ENCODE data around the gene IRX4. TPM values are rescaled to one million over a fixed set of nuclear protein-coding genes. Genes with fewer than 3 reads are reported as not detected.

The IRX4 gene
- total RNA-seq, 4 donors from 2014 or later: not detected

DNA sequence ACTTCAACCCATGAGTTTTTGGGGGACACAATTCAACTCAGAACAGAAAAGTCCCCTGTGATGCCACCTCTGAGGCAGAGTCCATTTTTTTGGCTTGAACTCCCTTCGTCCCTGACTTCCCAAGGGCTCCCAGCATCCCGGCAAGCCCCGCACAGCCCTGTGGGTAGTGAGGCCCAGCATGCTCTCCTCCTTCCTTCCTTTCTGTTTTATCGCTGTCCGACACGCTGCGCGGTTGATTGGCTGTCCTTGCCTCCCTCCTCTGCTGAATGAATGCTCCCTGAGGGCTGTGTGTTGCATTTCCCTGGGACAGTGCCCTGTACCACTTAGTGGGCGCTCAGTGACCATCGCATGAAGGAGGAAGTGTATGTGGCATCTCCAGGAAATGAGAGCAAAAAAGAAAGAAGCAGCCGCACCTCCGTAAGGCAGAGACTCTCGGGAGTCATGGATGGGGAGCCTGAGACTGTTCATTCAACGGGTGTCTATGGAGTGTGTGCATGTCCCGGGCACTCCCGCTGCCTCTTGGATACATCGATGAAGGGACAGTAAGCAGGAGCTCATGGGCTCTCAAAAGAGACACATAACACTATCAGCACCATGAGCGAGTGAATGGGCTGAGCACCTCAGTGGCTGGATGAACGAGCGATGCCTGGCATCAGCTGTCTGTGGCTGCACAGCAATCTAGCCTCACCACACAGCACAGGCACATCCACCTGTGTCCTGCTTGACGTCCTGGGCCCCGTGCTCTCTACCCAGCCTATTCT is 10.1 kb upstream of the IRX4 start:
- WGBS, 2 donors: 84 to 86% methylated on average over 22 of the region's 22 CpGs
- H3K4me3 ChIP-seq: no peak overlapping the region
- peaks cover 0 to 1% (median 0%) of the 10 kb centered on the region in 4 donors for H3K4me1 ChIP-seq
- H3K27me3 ChIP-seq: peaks cover 0 to 19% of the 10 kb centered on the region in 2 donors
- no peaks in the 10 kb centered on the region for H3K36me3 ChIP-seq
- no peaks in the 10 kb centered on the region for H3K9me3 ChIP-seq
- H3K27ac ChIP-seq: no peak overlapping the region
- TF ChIP-seq, protein P1, sequence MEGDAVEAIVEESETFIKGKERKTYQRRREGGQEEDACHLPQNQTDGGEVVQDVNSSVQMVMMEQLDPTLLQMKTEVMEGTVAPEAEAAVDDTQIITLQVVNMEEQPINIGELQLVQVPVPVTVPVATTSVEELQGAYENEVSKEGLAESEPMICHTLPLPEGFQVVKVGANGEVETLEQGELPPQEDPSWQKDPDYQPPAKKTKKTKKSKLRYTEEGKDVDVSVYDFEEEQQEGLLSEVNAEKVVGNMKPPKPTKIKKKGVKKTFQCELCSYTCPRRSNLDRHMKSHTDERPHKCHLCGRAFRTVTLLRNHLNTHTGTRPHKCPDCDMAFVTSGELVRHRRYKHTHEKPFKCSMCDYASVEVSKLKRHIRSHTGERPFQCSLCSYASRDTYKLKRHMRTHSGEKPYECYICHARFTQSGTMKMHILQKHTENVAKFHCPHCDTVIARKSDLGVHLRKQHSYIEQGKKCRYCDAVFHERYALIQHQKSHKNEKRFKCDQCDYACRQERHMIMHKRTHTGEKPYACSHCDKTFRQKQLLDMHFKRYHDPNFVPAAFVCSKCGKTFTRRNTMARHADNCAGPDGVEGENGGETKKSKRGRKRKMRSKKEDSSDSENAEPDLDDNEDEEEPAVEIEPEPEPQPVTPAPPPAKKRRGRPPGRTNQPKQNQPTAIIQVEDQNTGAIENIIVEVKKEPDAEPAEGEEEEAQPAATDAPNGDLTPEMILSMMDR (IDR thresholded peaks at IDR 0.05): no peak
- no peak for TF ChIP-seq EP300 (IDR thresholded peaks at IDR 0.05)
- no peak for TF ChIP-seq POLR2A (IDR thresholded peaks at IDR 0.05)
- DNase-seq (ENCODE audit: low spot score in 2 of 2): no peak

DNA sequence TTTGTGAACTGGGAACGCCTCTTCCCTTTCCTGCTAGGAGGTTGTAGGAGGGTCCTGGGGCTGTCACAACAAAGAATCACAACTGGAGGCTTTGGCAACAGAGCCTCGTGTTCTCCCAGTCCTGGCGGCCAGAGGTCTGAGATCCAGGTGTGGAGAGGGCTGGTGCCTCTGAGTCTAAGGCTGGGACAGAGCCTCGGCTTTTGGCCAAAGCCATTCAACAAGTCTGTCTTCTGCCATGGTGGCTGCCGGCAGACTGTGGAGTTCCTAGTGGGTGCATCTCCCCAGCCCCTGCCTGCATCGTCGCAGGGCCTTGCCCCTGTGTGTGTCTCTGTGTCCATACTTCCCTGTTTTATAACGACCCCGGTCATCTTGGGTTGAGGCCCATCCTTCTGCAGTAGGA is 9.5 kb upstream of the IRX4 start:
- Histone ChIP-seq H3K9me3 (no peaks in the 10 kb centered on the region), H3K27me3 (peaks cover 0 to 26% of the 10 kb centered on the region in 2 donors), H3K4me3 (no peak overlapping the region), H3K27ac (no peak overlapping the region), H3K36me3 (no peaks in the 10 kb centered on the region), H3K4me1 (peaks cover 0 to 8% (median 0%) of the 10 kb centered on the region in 4 donors)
- 63 to 82% methylated on average over 7 to 9 of the region's 9 CpGs for WGBS, 2 donors
- DNase-seq (ENCODE audit: low spot score in 2 of 2): no peak
- TF ChIP-seq, protein P1 (IDR thresholded peaks at IDR 0.05): no peak
- TF ChIP-seq POLR2A (IDR thresholded peaks at IDR 0.05) (no peak), EP300 (IDR thresholded peaks at IDR 0.05) (no peak)

DNA sequence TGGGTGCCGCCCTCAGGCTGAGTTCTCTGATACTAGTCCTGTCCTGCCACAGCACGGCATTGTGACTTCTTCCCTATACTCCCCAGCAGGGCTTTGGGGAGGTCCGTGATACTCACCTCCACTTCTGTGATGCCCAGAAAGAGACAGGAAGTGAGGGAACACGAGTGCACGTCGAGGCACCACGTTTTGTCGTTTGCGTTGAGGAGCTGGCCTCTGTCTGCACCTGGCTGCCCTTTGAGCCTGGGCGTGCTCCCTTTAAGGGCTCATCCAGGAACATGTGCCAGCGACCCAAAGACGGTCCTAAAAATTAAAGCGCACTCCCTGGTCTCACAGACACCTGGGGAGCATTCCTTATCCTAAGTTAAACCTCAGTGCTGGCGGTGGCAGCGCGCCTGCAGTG is 8.7 kb upstream of the IRX4 start:
- Histone ChIP-seq H3K4me3 (no peak overlapping the region), H3K9me3 (no peaks in the 10 kb centered on the region), H3K36me3 (no peaks in the 10 kb centered on the region), H3K27me3 (peaks cover 0 to 28% of the 10 kb centered on the region in 2 donors), H3K27ac (no peak overlapping the region), H3K4me1 (peaks cover 0 to 14% (median 0%) of the 10 kb centered on the region in 4 donors)
- DNase-seq (ENCODE audit: low spot score in 2 of 2): no peak
- TF ChIP-seq, protein P1 (IDR thresholded peaks at IDR 0.05): no peak
- no peak for TF ChIP-seq EP300 (IDR thresholded peaks at IDR 0.05)
- TF ChIP-seq POLR2A (IDR thresholded peaks at IDR 0.05): no peak
- 67 to 73% methylated on average over 16 of the region's 16 CpGs for WGBS, 2 donors

DNA sequence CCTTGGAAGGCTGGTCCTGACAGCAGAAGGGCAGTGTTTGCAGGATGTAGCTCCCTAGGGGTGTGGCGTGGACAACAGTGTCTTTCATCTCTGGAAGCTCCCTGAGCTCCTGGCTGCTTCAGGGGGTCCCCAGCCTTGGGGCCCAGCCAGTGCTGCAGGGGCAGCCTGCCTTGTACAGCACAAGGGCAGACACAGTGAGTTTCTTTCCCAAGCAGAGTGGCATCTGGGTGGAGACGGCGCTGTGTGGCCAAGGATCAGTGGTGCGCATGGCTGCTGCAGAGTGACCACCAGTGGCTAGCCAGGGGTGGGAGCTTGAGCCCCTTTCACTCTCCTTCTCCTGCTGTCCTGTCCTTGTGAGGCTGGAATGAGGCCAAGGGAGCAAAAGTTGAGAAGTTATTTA is 7.6 kb upstream of the IRX4 start:
- Histone ChIP-seq H3K36me3 (no peaks in the 10 kb centered on the region), H3K27me3 (peaks cover 0 to 39% of the 10 kb centered on the region in 2 donors), H3K4me1 (peaks cover 0 to 18% (median 0%) of the 10 kb centered on the region in 4 donors), H3K27ac (no peak overlapping the region), H3K4me3 (no peak overlapping the region), H3K9me3 (no peaks in the 10 kb centered on the region)
- no peak for DNase-seq (ENCODE audit: low spot score in 2 of 2)
- TF ChIP-seq EP300 (IDR thresholded peaks at IDR 0.05) (no peak), POLR2A (IDR thresholded peaks at IDR 0.05) (no peak)
- TF ChIP-seq, protein P1 (IDR thresholded peaks at IDR 0.05): no peak
- 68 to 78% methylated on average over 3 of the region's 4 CpGs for WGBS, 2 donors

DNA sequence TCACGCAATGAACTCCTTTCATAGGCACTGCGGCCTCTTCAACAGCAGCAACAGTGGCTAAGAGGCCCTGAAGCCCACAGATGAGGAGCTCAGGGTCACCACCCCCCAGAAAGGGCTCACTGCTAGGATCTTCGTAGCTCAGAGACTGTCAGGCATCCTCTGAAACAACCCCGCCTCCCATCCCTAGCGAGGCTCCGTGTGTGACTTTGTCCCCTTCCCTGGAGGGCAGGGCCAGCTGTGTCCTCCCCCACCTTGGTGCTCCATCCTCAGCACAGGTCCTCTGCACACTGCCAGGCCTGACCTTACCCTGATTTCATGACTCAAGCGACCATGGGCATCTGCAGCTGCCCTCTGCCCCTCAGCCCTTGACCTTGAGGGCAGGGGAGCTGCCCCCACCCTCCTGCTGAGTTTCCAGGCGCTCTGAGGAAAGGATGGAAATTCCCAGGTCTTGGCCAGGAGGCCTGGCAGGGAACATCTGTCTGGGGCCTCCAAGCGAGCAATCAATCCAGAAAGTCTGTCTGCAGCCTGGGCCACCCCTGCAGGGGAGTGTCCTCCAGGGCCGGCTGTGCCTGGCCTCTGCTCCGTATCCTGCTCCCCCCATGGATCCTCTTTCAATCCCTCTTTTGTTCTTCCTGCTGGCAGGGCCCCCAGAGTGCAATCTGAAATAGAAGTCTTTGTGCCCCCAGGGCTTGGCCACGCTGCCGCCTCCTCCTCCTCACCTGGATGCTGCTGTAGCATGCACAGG is 6.8 kb upstream of the IRX4 start:
- no peaks in the 10 kb centered on the region for H3K9me3 ChIP-seq
- WGBS, 2 donors: 45 to 55% methylated on average over 12 of the region's 13 CpGs
- H3K4me1 ChIP-seq: peaks cover 0 to 24% (median 0%) of the 10 kb centered on the region in 4 donors
- DNase-seq (ENCODE audit: low spot score in 2 of 2): no peak
- TF ChIP-seq POLR2A (IDR thresholded peaks at IDR 0.05) (no peak), EP300 (IDR thresholded peaks at IDR 0.05) (no peak)
- TF ChIP-seq, protein P1 (IDR thresholded peaks at IDR 0.05): no peak
- H3K36me3 ChIP-seq: no peaks in the 10 kb centered on the region
- peaks cover 0 to 47% of the 10 kb centered on the region in 2 donors for H3K27me3 ChIP-seq
- H3K27ac ChIP-seq: no peak overlapping the region
- no peak overlapping the region for H3K4me3 ChIP-seq

All from tibial nerve (tissue), 4 donors.